H9 (cell line): ENCODE data around the gene DPF3. TPM values are rescaled to one million over a fixed set of nuclear protein-coding genes. Genes with fewer than 3 reads are reported as not detected.

Experiments used
- DNase-seq: peaks from one replicate; pipeline ENCODE4 v3.0.0-alpha.2; 2017
- H2AFZ ChIP-seq: one replicate; pipeline ENCODE4 v1.6.1; 2013; ENCODE audit warnings: mild to moderate bottlenecking, low read length, control low read depth, moderate library complexity
- H2AK5ac ChIP-seq: 2 replicates; pipeline ENCODE4 v1.6.1; 2013; ENCODE audit warnings: low read length, control low read depth, mixed read lengths; ENCODE audit not compliant: insufficient read length
- H2BK120ac ChIP-seq: one replicate; pipeline ENCODE4 v1.6.1; 2013; ENCODE audit warnings: low read depth, mild to moderate bottlenecking, low read length, control low read depth, inconsistent platforms; ENCODE audit not compliant: poor library complexity, severe bottlenecking
- H2BK12ac ChIP-seq: 2 replicates; pipeline ENCODE4 v1.6.1; 2013; ENCODE audit warnings: low read length, control low read depth, mixed read lengths, low read depth; ENCODE audit not compliant: insufficient read length
- H2BK15ac ChIP-seq: 2 replicates; pipeline ENCODE4 v1.6.1; 2013; ENCODE audit warnings: low read depth, low read length, control low read depth
- H2BK20ac ChIP-seq: one replicate; pipeline ENCODE4 v1.6.1; 2013; ENCODE audit warnings: low read depth, mild to moderate bottlenecking, low read length, control low read depth, inconsistent platforms; ENCODE audit not compliant: poor library complexity, severe bottlenecking
- H2BK5ac ChIP-seq: 2 replicates; pipeline ENCODE4 v1.6.1; 2013; ENCODE audit warnings: low read length, control low read depth, mixed read lengths; ENCODE audit not compliant: insufficient read length
- H3K14ac ChIP-seq: 2 replicates; pipeline ENCODE4 v1.6.1; 2013; ENCODE audit warnings: low read length, control low read depth; ENCODE audit not compliant: insufficient read depth
- H3K18ac ChIP-seq: 2 replicates; pipeline ENCODE4 v1.6.1; 2013; ENCODE audit warnings: low read depth, mild to moderate bottlenecking, mixed read lengths, low read length, control low read depth; ENCODE audit not compliant: insufficient read length
- H3K23ac ChIP-seq: 2 replicates; pipeline ENCODE4 v1.6.1; 2013; ENCODE audit warnings: low read length, control low read depth, mixed read lengths, low read depth; ENCODE audit not compliant: insufficient read length
- H3K23me2 ChIP-seq: 2 replicates; pipeline ENCODE4 v1.6.1; 2013; ENCODE audit warnings: low read depth, mild to moderate bottlenecking, mixed read lengths, low read length, control low read depth; ENCODE audit not compliant: insufficient read length, poor library complexity, severe bottlenecking
- H3K27ac ChIP-seq: 2 replicates; pipeline ENCODE4 v1.5.1; 2013; ENCODE audit warnings: low read length, control low read depth, mixed read lengths, low read depth; ENCODE audit not compliant: insufficient read length
- H3K27me3 ChIP-seq: 2 replicates; pipeline ENCODE4 v1.6.1; 2013; ENCODE audit warnings: low read length, control low read depth, inconsistent platforms; ENCODE audit not compliant: insufficient read depth
- H3K4ac ChIP-seq: 2 replicates; pipeline ENCODE4 v1.6.1; 2013; ENCODE audit warnings: low read depth, mild to moderate bottlenecking, control low read depth, inconsistent platforms, low read length, moderate library complexity
- H3K4me1 ChIP-seq: 2 replicates; pipeline ENCODE4 v1.6.1; 2013; ENCODE audit warnings: low read length, control low read depth, inconsistent platforms; ENCODE audit not compliant: insufficient read depth
- H3K4me2 ChIP-seq: 2 replicates; pipeline ENCODE4 v1.6.1; 2013; ENCODE audit warnings: low read length, control low read depth, mixed read lengths; ENCODE audit not compliant: insufficient read length, insufficient read depth
- H3K56ac ChIP-seq: 2 replicates; pipeline ENCODE4 v1.6.1; 2013; ENCODE audit warnings: low read depth, mild to moderate bottlenecking, mixed read lengths, low read length, control low read depth; ENCODE audit not compliant: insufficient read length
- H3K79me1 ChIP-seq: 2 replicates; pipeline ENCODE4 v1.6.1; 2013; ENCODE audit warnings: low read depth, mild to moderate bottlenecking, moderate library complexity, low read length, control low read depth, inconsistent platforms; ENCODE audit not compliant: insufficient read depth, poor library complexity, severe bottlenecking
- H3K79me2 ChIP-seq: 2 replicates; pipeline ENCODE4 v1.6.1; 2013; ENCODE audit warnings: low read length, control low read depth, inconsistent platforms; ENCODE audit not compliant: insufficient read depth
- H3K9ac ChIP-seq: 2 replicates; pipeline ENCODE4 v1.6.1; 2013; ENCODE audit warnings: low read length, control low read depth, mixed read lengths; ENCODE audit not compliant: insufficient read length; ENCODE audit errors: extremely low read depth
- H3K9me3 ChIP-seq: one replicate; pipeline ENCODE4 v1.6.1; 2013; ENCODE audit warnings: low read depth, low read length, inconsistent platforms; ENCODE audit not compliant: control insufficient read depth
- H3T11ph ChIP-seq: one replicate; pipeline ENCODE4 v1.6.1; 2013; ENCODE audit warnings: mild to moderate bottlenecking, low read length, control low read depth, inconsistent platforms
- H4K20me1 ChIP-seq: one replicate; pipeline ENCODE4 v1.6.1; 2013; ENCODE audit not compliant: control insufficient read depth, insufficient read length, insufficient read depth
- H4K5ac ChIP-seq: 2 replicates; pipeline ENCODE4 v1.6.1; 2013; ENCODE audit warnings: low read depth, mild to moderate bottlenecking, mixed read lengths, low read length, control low read depth; ENCODE audit not compliant: insufficient read length
- H4K8ac ChIP-seq: replicated peaks from 2 replicates; pipeline ENCODE4 v1.6.1; 2013; ENCODE audit warnings: low read length, control low read depth, mixed read lengths, low read depth; ENCODE audit not compliant: insufficient read length
- H4K91ac ChIP-seq: 2 replicates; pipeline ENCODE4 v1.6.1; 2013; ENCODE audit warnings: low read depth, mild to moderate bottlenecking, moderate library complexity, mixed read lengths, low read length, control low read depth; ENCODE audit not compliant: insufficient read length
- H3K27ac Mint-ChIP-seq, 3 experiments: 2 replicates in 2 of 3; 3 replicates in 1 of 3; pipeline ENCODE4 v1.8.0; 2020 to 2021; ENCODE audit warnings: mixed read lengths in 3 of 3, mild to moderate bottlenecking in 1 of 3, moderate library complexity in 1 of 3
- H3K27me3 Mint-ChIP-seq: 2 replicates; pipeline ENCODE4 v1.8.0; 2021; ENCODE audit warnings: low read depth, mild to moderate bottlenecking, moderate library complexity, mixed read lengths
- H3K36me3 Mint-ChIP-seq, 3 experiments: 2 replicates in 2 of 3; 3 replicates in 1 of 3; pipeline ENCODE4 v1.8.0; 2020 to 2021; ENCODE audit warnings: low read depth in 3 of 3, mixed read lengths in 3 of 3; ENCODE audit not compliant: insufficient read depth in 1 of 3
- H3K4me1 Mint-ChIP-seq, 2 experiments: 2 replicates each; pipeline ENCODE4 v1.8.0; 2020; ENCODE audit warnings: mixed read lengths in 2 of 2
- H3K4me3 Mint-ChIP-seq, 2 experiments: 2 replicates in 1 of 2; 3 replicates in 1 of 2; pipeline ENCODE4 v1.8.0; 2020 to 2021; ENCODE audit warnings: mild to moderate bottlenecking in 2 of 2, mixed read lengths in 2 of 2, moderate library complexity in 1 of 2
- H3K9me3 Mint-ChIP-seq, 2 experiments: 2 replicates in 1 of 2; 3 replicates in 1 of 2; pipeline ENCODE4 v1.8.0; 2020; ENCODE audit warnings: mild to moderate bottlenecking in 2 of 2, mixed read lengths in 2 of 2, moderate library complexity in 1 of 2
- WGBS: extraction: QIAGEN DNeasy Blood & Tissue Kit; methylation state at CpG from one replicate; pipeline ENCODE4 v1.1.7; 2013; ENCODE audit warnings: missing lambda C conversion rate, low lambda C conversion rate, mixed read lengths; ENCODE audit not compliant: insufficient read length; ENCODE audit errors: extremely low coverage; 5-methylcytosine and 5-hydroxymethylcytosine counted together
- total RNA-seq: library from RNA; stranded (reverse); gene quantifications from 2 replicates; pipeline ENCODE4 v1.2.1, GENCODE V29; 2021
- TF ChIP-seq, protein P1 (sequence below): fragments of 200-600 bp; sonication (generic); conservative IDR thresholded peaks from 3 replicates; pipeline ENCODE4 v1.8.0; 2021; ENCODE audit warnings: antibody characterized with exemption, mild to moderate bottlenecking

DPF3 gene
- total RNA-seq, 1 experiment from 2014 or later = not detected

- H3K23ac ChIP-seq = no peak overlapping the region
- H3K18ac ChIP-seq = no peak overlapping the region
- H3K79me2 ChIP-seq = no peaks in the 10 kb centered on the region
- H2AK5ac ChIP-seq = no peak overlapping the region
- no peak overlapping the region for H4K8ac ChIP-seq
- Mint-ChIP-seq H3K27me3 (peaks cover 3% of the 10 kb centered on the region), H3K36me3 (peaks cover 0 to 3% (median 0%) of the 10 kb centered on the region in 3 experiments; a peak in 1 of 7 replicates), H3K9me3 (peaks cover 5 to 7% of the 10 kb centered on the region in 2 experiments; a peak in 4 of 5 replicates), H3K27ac (no peak overlapping the region), H3K4me1 (peaks cover 11 to 20% of the 10 kb centered on the region in 2 experiments), H3K4me3 (no peak overlapping the region)
- DNase-seq = no peak
- H3K27ac ChIP-seq = no peak overlapping the region
- H2BK15ac ChIP-seq = no peak overlapping the region
- no peaks in the 10 kb centered on the region for H3K79me1 ChIP-seq
- no peaks in the 10 kb centered on the region for H3K23me2 ChIP-seq
- TF ChIP-seq, protein P1, sequence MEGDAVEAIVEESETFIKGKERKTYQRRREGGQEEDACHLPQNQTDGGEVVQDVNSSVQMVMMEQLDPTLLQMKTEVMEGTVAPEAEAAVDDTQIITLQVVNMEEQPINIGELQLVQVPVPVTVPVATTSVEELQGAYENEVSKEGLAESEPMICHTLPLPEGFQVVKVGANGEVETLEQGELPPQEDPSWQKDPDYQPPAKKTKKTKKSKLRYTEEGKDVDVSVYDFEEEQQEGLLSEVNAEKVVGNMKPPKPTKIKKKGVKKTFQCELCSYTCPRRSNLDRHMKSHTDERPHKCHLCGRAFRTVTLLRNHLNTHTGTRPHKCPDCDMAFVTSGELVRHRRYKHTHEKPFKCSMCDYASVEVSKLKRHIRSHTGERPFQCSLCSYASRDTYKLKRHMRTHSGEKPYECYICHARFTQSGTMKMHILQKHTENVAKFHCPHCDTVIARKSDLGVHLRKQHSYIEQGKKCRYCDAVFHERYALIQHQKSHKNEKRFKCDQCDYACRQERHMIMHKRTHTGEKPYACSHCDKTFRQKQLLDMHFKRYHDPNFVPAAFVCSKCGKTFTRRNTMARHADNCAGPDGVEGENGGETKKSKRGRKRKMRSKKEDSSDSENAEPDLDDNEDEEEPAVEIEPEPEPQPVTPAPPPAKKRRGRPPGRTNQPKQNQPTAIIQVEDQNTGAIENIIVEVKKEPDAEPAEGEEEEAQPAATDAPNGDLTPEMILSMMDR = no peak
- H3K14ac ChIP-seq = no peak overlapping the region; the same call in 1 of the 2 replicates
- H2BK12ac ChIP-seq = no peak overlapping the region
- H2BK120ac ChIP-seq = no peak overlapping the region
- H4K5ac ChIP-seq = no peak overlapping the region
- no peak overlapping the region for H3T11ph ChIP-seq
- no peak overlapping the region for H2AFZ ChIP-seq
- no peak overlapping the region for H3K9ac ChIP-seq
- no peak overlapping the region for H4K91ac ChIP-seq
- no peaks in the 10 kb centered on the region for H3K27me3 ChIP-seq
- no peak overlapping the region for H3K4ac ChIP-seq
- H3K4me1 ChIP-seq = no peaks in the 10 kb centered on the region
- WGBS = no CpG with 5 or more reads among the region's 14 CpGs
- no peak overlapping the region for H2BK5ac ChIP-seq
- no peak overlapping the region for H3K4me2 ChIP-seq
- no peaks in the 10 kb centered on the region for H4K20me1 ChIP-seq
- no peaks in the 10 kb centered on the region for H3K9me3 ChIP-seq
- H2BK20ac ChIP-seq = no peak overlapping the region
- H3K56ac ChIP-seq = no peak overlapping the region
Measured at GRCh38 chr14:72679141-72679535, 214.8 kb downstream of the DPF3 start.
